Cardiac septum (tissue), 1 donor: ENCODE data around the gene FUT2. TPM values are rescaled to one million over a fixed set of nuclear protein-coding genes. Genes with fewer than 3 reads are reported as not detected.

Experiments used
- DNase-seq: peaks from one replicate; pipeline ENCODE4 v3.0.0-alpha.2; 2020; ENCODE audit warnings: low spot score
- intact Hi-C: fragments of 100-400 bp; cut with DNase I; formaldehyde crosslinking; loops from one replicate; pipeline ENCODE4 v1.14.0; 2022
- total RNA-seq: library from RNA; stranded (reverse); fragmentation: NEBNext Ultra II Directional; extraction: Animal tissue kit (Norgen Biotek cat#: 25700); gene quantifications from one replicate; pipeline ENCODE4 v1.2.1, GENCODE V29; 2021
- donor health status: DM: no; HTN: no; CAD: no.

FUT2 gene
- total RNA-seq, 1 donor from 2014 or later = not detected

GRCh38 chr19:48741129-48741999 is 45.6 kb downstream of the FUT2 start:
- intact Hi-C loops = no loop called here

GRCh38 chr19:48742096-48742495 is 46.3 kb downstream of the FUT2 start:
- intact Hi-C loops = no loop called here
- DNase-seq = no peak

More at GRCh38 chr19:48741129-48741999, 45.6 kb downstream of the FUT2 start:
- DNase-seq = no peak

GRCh38 chr19:48745208-48745995 is 49.6 kb downstream of the FUT2 start:
- intact Hi-C loops = no loop called here
- DNase-seq = no peak

GRCh38 chr19:48746110-48746509 is 50.3 kb downstream of the FUT2 start:
- intact Hi-C loops = no loop called here
- no peak for DNase-seq

GRCh38 chr19:48746738-48747575 is 51.2 kb downstream of the FUT2 start, which contains the start of gene IZUMO1:
TSS of gene IZUMO1 (minus strand) at chr19:48746909. CDS start at chr19:48745859, 1,050 bp downstream.
- intact Hi-C loops = no loop called here
- peak; percentile 85 for DNase-seq

DNA sequence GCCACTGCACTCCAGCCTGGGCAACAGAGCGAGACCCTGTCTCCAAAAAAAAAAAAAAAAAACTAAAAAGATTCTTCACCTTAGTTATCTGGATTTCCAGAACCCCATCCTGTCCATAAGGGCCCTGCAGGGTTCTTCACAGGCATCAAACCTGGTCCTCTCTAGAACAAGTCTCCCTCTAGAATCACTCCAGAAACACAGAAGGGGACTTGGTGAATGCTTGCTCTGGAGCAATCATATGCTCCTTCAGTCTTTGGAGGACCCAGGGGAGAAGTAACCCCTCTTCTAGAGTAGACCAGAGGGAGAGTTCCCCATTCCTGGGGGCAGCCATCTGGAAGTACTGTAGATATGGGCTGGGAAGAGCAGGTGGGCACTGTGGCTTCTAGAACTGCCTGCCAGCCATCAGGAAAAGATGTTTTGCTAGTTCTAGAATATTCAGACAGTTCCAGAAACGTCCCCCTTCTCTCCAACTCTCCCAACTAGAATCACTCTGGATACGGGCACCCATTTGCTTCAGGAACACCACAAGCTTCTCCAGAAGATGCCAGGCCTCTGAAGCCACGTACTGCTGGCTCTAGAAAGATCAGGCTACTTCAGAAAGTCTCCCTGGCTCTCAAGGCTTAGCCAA is 53.9 kb downstream of the FUT2 start:
- DNase-seq = no peak
- intact Hi-C loops = no loop called here

DNA sequence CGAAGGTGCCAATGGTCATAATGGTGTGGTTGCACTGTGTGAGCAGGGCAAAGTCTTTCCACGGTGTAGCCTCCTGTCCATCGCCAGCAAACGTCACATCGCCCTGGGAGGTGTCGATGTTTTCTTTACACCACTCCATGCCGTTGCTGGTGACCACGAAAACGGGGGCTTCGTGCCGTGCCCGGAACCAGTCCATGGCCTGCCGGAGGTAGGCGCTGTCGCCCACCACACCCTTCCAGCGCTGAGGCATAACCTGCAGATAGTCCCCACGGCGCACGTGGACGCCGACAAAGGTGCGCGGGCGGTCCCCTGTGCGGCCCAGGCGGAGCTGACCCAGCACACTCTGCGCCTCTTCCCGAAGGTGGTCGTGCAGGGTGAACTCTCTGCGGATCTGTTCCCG is 54.6 kb downstream of the FUT2 start:
- no peak for DNase-seq
- intact Hi-C loops = no loop called here

DNA sequence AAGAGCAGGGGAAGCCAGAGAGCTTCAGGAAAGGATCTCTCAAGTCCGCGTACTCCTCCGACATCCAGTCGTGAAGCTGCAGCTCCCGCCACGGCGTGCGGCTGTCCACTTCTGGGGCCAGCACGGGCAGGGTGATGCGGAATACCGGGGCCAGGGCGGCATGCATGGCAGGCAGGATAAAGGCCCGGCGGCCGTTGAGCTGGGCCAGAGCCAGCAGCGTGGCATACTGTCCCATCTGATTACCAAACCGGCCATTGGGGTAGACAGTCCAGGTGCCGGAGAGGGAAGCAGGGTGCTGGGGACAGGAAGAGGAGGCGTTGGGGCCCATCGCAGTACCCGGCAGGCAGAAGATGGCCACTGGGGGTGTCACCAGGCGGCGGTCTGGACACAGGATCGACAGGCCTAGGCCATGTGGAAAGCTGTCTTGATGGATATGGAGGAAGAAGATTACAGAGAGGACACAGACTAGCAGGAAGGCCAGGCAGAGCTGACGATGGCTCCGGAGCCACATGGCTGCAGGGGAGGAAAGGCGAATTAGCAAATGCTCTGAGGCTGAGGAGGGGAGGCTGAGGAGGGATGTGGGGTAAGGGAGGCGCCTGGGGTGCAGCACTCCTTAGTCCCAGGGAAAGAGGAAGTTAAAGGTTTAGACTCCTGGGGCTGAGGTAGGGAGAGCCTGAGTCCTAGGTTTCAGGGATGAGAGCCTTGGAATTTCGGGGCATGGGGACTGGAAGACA is 55.2 kb downstream of the FUT2 start:
- DNase-seq = no peak
- intact Hi-C loops = no loop called here

- intact Hi-C loops = no loop called here
- no peak for DNase-seq
Observed at GRCh38 chr19:48751845-48752495, 56.2 kb downstream of the FUT2 start.

DNA sequence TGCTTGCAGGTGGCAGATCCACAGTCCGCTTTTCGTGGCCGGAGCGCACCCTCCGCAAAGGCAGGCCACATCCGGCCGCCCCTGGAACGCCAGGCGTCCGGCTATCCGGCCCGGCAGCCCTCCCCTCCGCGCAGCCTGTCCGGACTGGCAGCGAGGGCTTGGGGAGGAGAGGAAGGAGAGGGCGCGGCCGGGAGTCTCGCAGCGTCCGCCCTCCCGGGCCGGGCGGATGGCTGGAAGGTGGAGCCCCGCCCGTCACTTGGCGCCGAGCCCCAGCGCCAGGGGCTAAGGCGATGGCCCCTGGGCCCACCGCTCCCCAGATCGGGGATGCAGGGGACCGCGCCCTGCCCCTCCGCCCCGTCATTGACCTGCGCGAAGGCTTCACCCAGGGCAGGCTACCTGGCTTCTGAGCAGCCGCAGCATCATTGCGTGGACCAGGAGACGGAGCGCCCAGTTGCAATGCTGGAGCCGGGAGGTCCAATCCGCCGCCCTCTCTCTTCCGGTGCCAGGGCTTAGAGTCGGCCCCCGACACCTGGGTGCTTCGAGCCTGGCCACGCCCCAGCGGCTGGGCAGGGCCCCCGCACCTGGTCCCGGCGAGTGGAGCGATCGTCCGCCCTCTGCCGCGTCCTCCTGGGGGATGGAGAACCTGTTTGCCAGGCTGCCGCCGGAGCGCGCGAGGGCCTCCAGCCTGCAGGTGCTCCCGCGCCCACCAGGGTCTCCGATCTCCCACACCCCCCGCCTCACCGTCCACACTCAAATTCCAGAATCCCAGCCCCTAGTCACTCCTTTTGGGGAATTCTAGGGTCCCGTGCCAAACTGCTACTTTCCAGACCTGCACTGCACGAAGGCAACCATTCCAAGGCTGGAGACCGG is 57.0 kb downstream of the FUT2 start, which contains the start of gene FUT1:
TSS of gene FUT1 (minus strand) at position 146 of the 870 bp plus-strand sequence. CDS start 1,360 bp downstream, outside the sequence.
- intact Hi-C loops = no loop called here
- peak; percentile 86 for DNase-seq

GRCh38 chr19:48755084-48755641 is 59.4 kb downstream of the FUT2 start, which contains the start of gene FGF21:
TSS of gene FGF21 (plus strand) at chr19:48755524. CDS start at chr19:48756237, 713 bp downstream.
- intact Hi-C loops = no loop called here
- no peak for DNase-seq

Other genes starting within 250 kb of the FUT2 start
- 17.5 TPM for gene GRWD1, start 250.0 kb upstream of the FUT2 start, total RNA-seq
- 0.32 TPM for gene KCNJ14, start 240.4 kb upstream of the FUT2 start, total RNA-seq
- gene CYTH2, start 226.6 kb upstream of the FUT2 start, total RNA-seq = 46.4 TPM
- gene LMTK3, start 184.1 kb upstream of the FUT2 start, total RNA-seq = 3.0 TPM
- 0.19 TPM for gene SULT2B1, start 143.8 kb upstream of the FUT2 start, total RNA-seq
- gene SPACA4, start 89.2 kb upstream of the FUT2 start, total RNA-seq = not detected
- not detected for gene FAM83E, start 80.9 kb upstream of the FUT2 start, total RNA-seq
- 437 TPM for gene RPL18, start 76.8 kb upstream of the FUT2 start, total RNA-seq
- gene SPHK2, start 76.5 kb upstream of the FUT2 start, total RNA-seq = 8.5 TPM
- 4.4 TPM for gene DBP, start 58.6 kb upstream of the FUT2 start, total RNA-seq
- 6.5 TPM for gene CA11, start 49.8 kb upstream of the FUT2 start, total RNA-seq
- not detected for gene NTN5, start 23.0 kb upstream of the FUT2 start, total RNA-seq
- 3.2 TPM for gene MAMSTR, start 23.8 kb downstream of the FUT2 start, total RNA-seq
- gene RASIP1, start 44.6 kb downstream of the FUT2 start, total RNA-seq = 13.6 TPM
- gene IZUMO1, start 50.9 kb downstream of the FUT2 start, total RNA-seq = 0.83 TPM
- gene FUT1, start 56.7 kb downstream of the FUT2 start, total RNA-seq = 1.6 TPM
- gene FGF21, start 59.6 kb downstream of the FUT2 start, total RNA-seq = not detected
- 48.9 TPM for gene BCAT2, start 115.1 kb downstream of the FUT2 start, total RNA-seq
- gene HSD17B14, start 140.5 kb downstream of the FUT2 start, total RNA-seq = 1.9 TPM
- 106 TPM for gene PLEKHA4, start 172.6 kb downstream of the FUT2 start, total RNA-seq
- gene PPP1R15A, start 176.4 kb downstream of the FUT2 start, total RNA-seq = 87.0 TPM
- 0.67 TPM for gene TULP2, start 202.8 kb downstream of the FUT2 start, total RNA-seq
- 276 TPM for gene NUCB1, start 204.3 kb downstream of the FUT2 start, total RNA-seq
- not detected for gene DHDH, start 237.7 kb downstream of the FUT2 start, total RNA-seq